Stimulated activated naive CD4-positive, alpha-beta T cell (primary cell): Measurements from ENCODE around the gene LRIT2.
A peak's percentile ranks its signal among the peaks of the same experiment; 100 is the strongest.

ENCODE experiments used
- DNase-seq, 6 experiments: peaks; one replicate each; lab custom pipeline; 2025; lab: John Stamatoyannopoulos, UW

The LRIT2 gene, protein sequence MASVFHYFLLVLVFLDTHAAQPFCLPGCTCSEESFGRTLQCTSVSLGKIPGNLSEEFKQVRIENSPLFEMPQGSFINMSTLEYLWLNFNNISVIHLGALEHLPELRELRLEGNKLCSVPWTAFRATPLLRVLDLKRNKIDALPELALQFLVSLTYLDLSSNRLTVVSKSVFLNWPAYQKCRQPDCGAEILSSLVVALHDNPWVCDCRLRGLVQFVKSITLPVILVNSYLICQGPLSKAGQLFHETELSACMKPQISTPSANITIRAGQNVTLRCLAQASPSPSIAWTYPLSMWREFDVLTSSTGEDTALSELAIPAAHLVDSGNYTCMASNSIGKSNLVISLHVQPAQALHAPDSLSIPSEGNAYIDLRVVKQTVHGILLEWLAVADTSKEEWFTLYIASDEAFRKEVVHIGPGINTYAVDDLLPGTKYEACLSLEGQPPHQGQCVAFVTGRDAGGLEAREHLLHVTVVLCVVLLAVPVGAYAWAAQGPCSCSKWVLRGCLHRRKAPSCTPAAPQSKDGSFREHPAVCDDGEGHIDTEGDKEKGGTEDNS

GRCh38 chr10:84225427-84226173 is at the start of gene LRIT2:
LRIT2 (minus strand) TSS chr10:84225544; CDS start chr10:84225520, 24 bp downstream.
- no peak for DNase-seq

GRCh38 chr10:84270708-84271107 is 45.4 kb upstream of the LRIT2 start:
- no peak for DNase-seq

- DNase-seq = no peak
These were observed 44.4 kb upstream of the LRIT2 start for GRCh38 chr10:84269773-84270172.

DNA sequence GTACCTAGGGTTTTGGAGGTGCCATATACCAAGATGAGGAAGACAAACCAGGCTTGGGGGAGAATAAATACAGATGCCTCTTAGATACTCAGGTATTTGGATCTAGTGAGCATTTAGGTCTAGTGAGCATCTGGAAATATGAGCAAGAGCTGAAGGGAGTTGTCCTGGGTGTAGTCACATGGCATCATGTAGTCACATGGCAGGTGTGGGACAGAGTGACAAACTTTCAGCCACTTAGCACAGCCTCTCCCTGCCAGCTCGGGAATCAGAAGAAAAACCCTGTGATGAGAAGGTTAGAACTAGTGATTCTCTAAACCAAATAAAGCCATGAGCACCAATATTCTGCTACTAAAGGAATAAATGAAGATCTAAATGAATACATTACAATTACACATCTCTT is 43.8 kb upstream of the LRIT2 start:
- no peak for DNase-seq

GRCh38 chr10:84267503-84268126 is 42.3 kb upstream of the LRIT2 start:
- DNase-seq = peak in 5 of 6 experiments; percentile 1 to 32 (median 10)

- no peak for DNase-seq
These were observed 40.1 kb upstream of the LRIT2 start for GRCh38 chr10:84265418-84265817.

GRCh38 chr10:84264611-84265141 is 39.3 kb upstream of the LRIT2 start:
- peak; percentile 13 to 72 (median 52) for DNase-seq

DNA sequence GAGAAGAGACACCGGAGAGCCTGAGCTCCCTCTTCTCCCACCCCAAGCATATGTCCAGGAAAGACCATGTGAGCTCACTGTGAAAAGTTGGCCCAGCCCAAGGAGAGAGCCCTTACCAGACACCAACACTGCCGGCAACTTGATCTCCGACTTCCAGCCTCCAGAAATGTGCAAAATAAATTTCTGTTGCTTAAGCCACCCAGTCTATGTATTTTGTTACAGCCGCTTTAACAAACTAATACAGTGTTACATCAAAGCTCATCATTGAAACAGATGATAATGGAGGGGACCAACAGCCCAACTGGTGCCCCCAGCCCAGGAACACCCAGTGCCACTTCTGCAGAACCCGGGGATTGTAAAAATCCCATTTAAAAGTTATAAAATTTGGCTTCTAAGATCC is 38.4 kb upstream of the LRIT2 start:
- no peak for DNase-seq

GRCh38 chr10:84262190-84262956 is 37.0 kb upstream of the LRIT2 start:
- no peak for DNase-seq

- no peak for DNase-seq
These were observed 36.0 kb upstream of the LRIT2 start for GRCh38 chr10:84261236-84261915.

DNA sequence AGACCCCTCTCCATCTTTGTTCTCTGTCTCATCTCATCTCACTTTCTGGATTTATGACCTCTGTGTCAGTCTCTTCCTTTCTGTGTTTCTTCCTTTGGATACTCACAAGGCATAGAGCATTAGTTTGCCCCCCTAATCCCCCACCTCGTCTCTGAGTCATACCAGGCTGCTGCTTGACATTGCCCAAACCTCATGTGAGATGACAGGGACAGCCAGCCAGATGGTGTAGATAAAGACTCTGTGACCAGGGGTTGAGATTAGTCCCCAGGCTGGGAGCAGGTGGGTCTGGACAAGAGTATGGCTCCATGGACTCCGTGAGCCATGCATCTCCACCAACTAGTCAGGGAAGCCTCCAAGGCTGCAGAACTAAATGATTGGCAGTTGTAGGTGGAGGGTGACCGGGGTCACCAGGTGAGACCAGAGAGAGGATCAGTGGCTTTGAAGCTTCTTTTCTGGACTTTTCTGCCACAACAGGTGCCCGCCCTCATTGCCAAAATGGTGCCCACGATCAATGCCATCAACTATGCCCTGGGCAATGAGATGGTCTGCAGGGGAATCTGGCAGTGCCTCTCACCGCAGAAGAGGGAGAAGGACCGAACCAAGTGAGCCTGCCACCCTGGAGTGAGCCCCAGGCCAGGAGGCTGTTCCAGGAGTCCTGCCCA is 32.8 kb upstream of the LRIT2 start:
- no peak for DNase-seq

GRCh38 chr10:84257343-84258020 is 32.1 kb upstream of the LRIT2 start:
- no peak for DNase-seq

DNA sequence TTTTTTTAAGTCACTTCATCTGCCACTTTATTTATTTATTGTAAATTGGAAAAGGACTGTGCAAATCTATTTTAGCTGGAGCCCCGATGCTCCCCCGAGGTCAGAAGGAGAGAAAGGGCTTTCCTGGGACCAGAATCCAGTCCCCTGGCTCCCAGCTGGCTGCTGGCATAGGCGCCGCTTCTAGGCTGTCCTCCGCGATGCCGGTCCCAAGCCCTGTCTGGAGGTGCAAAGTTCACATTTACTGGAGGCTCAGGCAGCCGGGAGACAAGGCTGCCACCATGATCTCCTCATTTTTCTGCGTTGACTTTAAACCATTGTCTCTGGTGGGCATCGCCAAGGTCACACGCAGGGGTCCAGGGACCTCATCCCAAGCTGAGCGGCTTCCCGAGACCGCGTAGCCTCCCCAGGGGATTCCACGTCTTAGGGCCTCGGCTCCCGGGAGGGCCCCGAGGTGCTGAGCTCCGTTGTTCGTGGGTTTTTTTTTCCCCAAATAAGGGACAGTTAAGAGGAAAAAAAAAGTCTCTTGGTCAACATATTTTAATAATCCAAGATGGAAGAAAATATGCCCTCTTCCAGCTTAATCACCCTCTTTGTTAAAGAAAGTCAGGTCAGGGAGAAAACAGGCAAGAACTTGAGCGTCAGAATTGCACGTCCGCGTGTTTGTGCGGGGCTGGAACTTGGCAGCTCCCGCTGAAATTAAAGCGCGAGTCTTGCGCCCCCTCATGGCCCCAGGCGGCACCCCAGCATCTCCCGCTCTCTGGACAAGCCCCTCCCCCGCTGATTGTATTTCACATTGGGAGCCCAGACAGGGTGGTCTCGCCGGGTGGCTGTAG is 31.4 kb upstream of the LRIT2 start:
- DNase-seq = peak in 4 of 6 experiments; percentile 6 to 12 (median 10)

DNA sequence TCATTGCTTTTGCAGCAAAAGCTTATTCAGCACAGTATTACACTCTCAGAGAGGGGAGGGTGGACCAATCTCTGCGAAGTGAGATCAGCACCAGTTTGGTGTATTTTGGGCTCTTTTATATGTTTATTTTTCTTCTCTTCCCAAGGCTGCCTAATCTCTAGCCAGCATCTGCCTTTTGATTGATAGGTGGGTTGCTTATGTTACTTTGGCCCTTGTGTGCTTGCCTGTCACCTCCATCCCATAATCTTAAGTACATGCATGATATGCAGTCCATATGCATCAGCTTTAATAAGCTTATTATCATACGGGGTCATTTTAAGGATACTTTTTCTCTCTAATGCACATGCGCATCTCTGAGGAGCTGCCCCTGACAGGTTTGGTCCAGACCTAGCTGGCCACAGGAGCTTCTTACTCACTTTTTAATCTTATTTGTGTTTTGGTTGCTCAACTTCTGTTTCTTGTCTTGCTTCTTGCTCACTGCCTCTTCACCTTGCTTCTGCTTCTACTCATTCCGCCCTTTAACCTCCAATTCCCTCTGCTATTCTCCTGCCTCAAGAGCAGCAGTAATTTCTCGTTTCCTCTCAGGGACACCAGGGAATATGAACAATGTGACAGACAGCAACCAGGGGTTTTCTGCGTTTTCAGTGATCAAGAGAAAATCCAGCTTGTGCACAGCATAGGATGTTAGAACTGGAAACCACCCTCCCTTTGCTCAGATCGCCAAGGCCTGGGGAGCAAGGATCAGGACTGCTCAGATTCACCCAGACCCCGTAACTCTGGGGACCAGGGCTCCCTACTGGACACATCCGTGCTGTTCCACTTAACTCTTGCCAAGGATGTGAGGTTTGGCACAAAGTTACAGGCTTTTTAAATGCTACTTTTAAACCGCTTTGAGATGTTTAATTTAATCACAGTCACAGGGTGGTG is 29.5 kb upstream of the LRIT2 start:
- no peak for DNase-seq

DNA sequence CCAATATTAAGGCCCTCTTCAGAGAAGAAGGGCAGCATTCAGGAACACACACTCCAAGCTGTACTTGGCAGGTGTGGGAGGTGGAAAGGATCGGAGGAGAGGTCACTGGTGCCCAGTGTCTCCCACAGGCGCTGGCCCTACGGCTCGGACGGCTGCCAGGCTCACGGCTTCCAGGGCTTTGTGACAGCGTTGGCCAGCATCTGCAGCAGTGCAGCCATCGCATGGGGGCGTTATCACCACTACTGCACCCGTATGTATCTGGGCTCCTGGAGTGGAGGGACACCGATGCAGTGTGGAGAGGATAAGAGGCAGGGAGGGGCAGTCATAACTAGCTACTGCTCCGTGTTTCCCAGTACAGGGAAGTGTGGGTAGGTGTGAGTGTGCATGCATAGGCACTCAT is 23.4 kb upstream of the LRIT2 start:
- DNase-seq = no peak

GRCh38 chr10:84247496-84247895 is 22.2 kb upstream of the LRIT2 start:
- no peak for DNase-seq

DNA sequence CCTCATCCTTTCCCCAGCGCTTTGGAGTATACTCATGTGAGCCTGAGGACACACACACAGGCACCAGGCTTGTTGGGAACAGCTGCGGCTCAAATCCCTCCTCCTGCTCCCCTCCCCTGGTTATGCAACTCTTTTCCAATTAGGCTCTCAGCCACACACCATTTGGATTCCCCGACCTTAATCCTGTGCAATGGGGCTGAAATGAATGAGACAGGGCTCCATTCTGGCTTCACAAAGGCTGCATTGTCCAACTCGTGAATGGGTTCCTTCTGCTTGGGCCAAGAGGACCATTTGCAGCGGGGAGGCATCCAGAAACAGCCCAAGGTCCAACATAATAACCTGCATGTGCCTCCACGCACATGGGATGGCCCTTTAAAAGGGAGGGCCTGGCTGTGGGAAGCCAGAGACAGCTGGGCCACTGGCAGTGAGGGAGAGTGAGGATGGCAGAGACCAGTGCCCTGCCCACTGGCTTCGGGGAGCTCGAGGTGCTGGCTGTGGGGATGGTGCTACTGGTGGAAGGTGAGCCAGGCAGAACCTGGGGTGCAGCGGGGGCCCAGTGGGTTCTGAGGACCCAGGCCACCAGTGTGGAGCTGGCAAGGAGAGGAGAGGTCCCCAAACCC is 19.4 kb upstream of the LRIT2 start, which contains the start of gene RGR:
RGR (plus strand) TSS at position 403 of the 620 bp plus-strand sequence; CDS start at position 441, 38 bp downstream.
- DNase-seq = no peak
